ENCODE measurements around the gene MIOX.

MIOX gene

GRCh38 chr22:50498322-50498890 is 11.7 kb downstream of the MIOX start:
- peak; percentile 77 to 88 (median 85) for DNase-seq

GRCh38 chr22:50500452-50500851 is 13.8 kb downstream of the MIOX start:
- DNase-seq: no peak

GRCh38 chr22:50502096-50502495 is 15.4 kb downstream of the MIOX start:
- no peak for DNase-seq

- DNase-seq: no peak
Measured at GRCh38 chr22:50502628-50503474, 16.2 kb downstream of the MIOX start.

- peak in 1 of 3 donors; percentile 31 for DNase-seq
Measured at GRCh38 chr22:50503475-50504145, 17.0 kb downstream of the MIOX start.

GRCh38 chr22:50504369-50505211 is 17.9 kb downstream of the MIOX start:
- no peak for DNase-seq

- no peak for DNase-seq
Measured at GRCh38 chr22:50505276-50505775, 18.7 kb downstream of the MIOX start.

GRCh38 chr22:50505776-50506610 is 19.3 kb downstream of the MIOX start:
- DNase-seq: no peak

GRCh38 chr22:50506611-50507420 is 20.2 kb downstream of the MIOX start:
- DNase-seq: no peak

- DNase-seq: peak in 1 of 3 donors; percentile 100
Measured at GRCh38 chr22:50507421-50507990, 20.8 kb downstream of the MIOX start, which contains the start of gene LMF2. Gene LMF2 (minus strand): TSS chr22:50507702. CDS start chr22:50507675, 27 bp downstream.

GRCh38 chr22:50507991-50508884 is 21.6 kb downstream of the MIOX start, which contains the start of gene NCAPH2:
Gene NCAPH2 (plus strand): TSS chr22:50508224. CDS start chr22:50508338, 114 bp downstream.
- DNase-seq: peak in 2 of 3 donors; percentile 99 to 100

- no peak for DNase-seq
Measured at GRCh38 chr22:50508897-50509296, 22.2 kb downstream of the MIOX start.

- no peak for DNase-seq
Measured at GRCh38 chr22:50513175-50513574, 26.5 kb downstream of the MIOX start.

GRCh38 chr22:50516068-50516467 is 29.4 kb downstream of the MIOX start:
- no peak for DNase-seq

- no peak for DNase-seq
Measured at GRCh38 chr22:50516891-50517290, 30.2 kb downstream of the MIOX start.

- DNase-seq: no peak
Measured at GRCh38 chr22:50517495-50518260, 31.0 kb downstream of the MIOX start.

- DNase-seq: no peak
Measured at GRCh38 chr22:50518606-50519005, 31.9 kb downstream of the MIOX start.

- DNase-seq: no peak
Measured at GRCh38 chr22:50519151-50519550, 32.5 kb downstream of the MIOX start.
